Superior temporal gyrus (tissue), 1 donor: ENCODE measurements around the gene TGM3.

Experiments
- DNase-seq: peaks from one replicate; pipeline ENCODE4 v3.0.0-alpha.2; 2016; ENCODE audit errors: extremely low spot score

TGM3 gene

GRCh38 chr20:2338411-2339066, 42.7 kb downstream of the TGM3 start:
- DNase-seq, result no peak

DNA sequence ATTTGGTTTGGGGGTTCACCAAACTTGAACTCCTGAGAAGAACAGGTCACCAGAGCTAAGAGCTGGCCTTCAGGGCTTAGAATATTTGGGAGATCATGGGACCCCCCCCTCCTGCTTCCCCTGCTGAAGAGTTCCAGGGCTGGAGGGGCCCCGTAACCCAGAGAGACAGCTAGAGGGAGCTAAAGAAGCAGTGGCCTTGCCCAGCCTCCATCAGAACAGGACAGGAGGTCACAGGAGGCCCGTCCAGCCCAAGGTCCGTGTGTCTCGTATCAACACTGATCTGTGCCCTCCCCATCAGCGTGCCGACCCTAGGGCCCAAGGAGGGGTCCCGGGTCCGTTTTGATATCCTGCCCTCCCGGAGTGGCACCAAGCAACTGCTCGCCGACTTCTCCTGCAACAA, 44.3 kb downstream of the TGM3 start:
- no peak for DNase-seq

DNA sequence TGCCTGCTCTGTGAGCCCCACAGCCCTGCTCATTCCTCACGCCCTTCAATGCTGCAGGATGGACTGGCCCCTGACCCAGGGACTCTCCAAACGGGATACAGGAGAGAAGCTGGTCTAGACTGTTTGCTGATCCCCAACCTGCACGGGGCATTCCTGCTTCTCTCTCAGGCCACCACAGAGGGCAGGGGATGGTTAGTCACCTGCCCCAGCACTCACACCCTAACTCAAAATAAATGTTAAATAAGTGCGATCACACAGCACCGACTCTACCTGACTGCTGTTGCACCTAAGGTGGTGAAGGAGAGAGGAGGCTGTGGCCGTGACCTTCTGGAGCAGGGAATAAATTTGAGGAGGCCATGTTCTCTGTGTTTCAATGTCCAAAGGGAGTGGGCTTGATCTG, 45.0 kb downstream of the TGM3 start:
- no peak for DNase-seq

- DNase-seq, result no peak
Measured at GRCh38 chr20:2341336-2341735, 45.5 kb downstream of the TGM3 start.

DNA sequence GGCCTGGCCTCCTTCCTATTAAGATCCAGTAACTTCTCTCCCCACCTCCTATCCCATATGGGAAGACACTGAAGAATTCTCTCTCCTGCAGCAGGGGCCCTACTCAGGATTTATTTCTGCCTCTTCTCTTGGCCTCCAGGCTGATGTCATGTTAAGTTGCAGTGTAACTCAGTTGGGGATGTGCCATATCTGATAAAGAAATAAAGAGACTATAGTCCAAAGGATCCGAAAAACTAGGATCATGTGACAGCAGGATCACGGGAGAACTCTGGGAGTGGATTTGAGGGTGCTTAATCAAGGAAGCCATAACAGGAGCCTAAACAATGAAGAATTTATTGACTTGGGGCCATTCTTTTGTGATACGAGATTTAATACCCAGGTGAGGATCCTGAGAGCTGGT, 46.4 kb downstream of the TGM3 start:
- DNase-seq, result no peak

- DNase-seq, result no peak
Measured at GRCh38 chr20:2346188-2346587, 50.4 kb downstream of the TGM3 start.

- DNase-seq, result no peak
Measured at GRCh38 chr20:2348336-2348735, 52.5 kb downstream of the TGM3 start.

GRCh38 chr20:2349801-2350200, 54.0 kb downstream of the TGM3 start:
- no peak for DNase-seq

GRCh38 chr20:2350606-2351005, 54.8 kb downstream of the TGM3 start:
- no peak for DNase-seq

DNA sequence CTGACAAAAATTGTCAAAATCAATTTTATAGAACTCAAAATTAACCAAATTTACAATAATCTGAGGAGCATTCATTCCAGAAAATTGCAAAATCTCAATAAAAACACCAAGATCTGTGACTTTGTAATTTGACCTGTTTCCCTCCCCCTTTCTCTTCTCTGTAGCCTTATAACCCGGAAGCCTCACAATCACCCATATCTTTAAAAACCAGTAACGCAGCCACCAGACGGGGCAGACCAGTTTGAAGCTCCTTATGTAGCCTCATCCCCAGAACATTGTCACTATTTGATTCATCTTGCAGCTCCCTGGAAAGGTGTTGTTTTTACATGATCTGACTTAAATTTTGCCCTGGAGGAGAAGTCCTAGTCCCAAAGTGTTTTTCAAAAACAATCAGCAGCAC, 57.4 kb downstream of the TGM3 start:
- DNase-seq, result no peak

DNA sequence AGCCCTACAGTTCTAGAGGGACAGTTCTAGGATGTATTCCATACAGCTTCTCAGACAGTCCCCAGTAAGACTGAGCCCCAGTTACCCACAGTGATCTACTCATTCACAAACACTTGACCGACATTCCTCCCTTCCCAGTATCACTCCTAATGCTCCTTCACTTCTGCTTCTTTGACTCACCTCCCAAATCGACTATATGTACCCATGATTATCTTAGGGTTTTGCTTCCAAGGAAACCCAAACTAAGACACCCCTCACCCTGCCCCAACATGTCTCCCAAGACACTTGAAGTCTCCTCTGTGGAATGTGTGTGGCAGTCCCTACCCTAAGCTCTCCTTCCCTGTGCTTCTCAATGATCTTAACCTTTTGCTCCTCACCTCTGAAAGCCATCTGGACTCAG, 61.3 kb downstream of the TGM3 start:
- no peak for DNase-seq

- no peak for DNase-seq
Measured at GRCh38 chr20:2358006-2358405, 62.2 kb downstream of the TGM3 start.

DNA sequence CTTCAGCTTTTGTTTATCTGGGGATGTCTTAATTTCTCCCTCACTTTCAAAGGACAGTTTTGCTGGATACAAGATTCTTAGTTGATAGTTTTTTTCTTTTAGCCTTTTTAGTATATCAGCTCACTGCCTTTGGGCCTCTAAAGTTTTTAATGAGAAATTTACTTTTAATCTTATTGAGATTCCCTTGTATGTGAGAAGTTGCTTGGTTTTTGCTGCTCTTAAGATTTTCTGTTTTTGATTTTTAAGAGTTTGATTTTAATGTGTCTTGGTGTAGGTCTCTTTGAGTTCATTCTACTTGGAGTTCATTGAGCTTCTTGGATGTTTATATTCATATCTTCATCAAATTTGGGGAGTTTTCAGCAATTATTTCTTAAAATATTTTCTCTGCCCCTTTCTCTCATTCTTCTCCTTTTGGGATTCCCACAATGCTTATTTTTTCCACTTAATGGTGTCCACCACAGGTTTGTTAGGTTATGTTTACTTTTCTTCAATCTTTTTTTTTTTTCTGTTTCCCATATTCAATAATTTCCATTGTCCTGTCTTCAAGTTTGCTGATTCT, 65.3 kb downstream of the TGM3 start:
- no peak for DNase-seq

- no peak for DNase-seq
Measured at GRCh38 chr20:2363187-2363586, 67.4 kb downstream of the TGM3 start.

DNA sequence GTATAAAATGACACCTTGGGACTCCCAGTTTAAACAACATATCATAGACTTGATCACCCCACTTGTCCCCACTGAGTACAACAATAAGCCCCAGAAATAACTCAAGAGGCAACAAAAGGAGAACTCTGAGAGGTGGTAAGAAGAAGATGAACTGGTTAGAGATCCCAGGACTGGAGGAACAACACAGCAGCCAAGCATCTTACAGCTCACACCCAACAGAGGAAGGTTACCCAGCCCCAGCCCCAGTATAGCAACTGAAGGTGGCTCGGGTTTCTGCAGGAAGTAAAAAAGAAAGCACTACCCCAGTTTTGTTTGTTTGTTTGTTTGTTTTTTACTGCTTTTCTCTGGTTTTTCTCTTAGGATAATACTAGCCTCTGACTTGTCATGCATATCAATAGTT, 67.8 kb downstream of the TGM3 start:
- DNase-seq, result no peak

GRCh38 chr20:2364044-2364443, 68.2 kb downstream of the TGM3 start:
- no peak for DNase-seq

GRCh38 chr20:2365091-2365490, 69.3 kb downstream of the TGM3 start:
- DNase-seq, result no peak

GRCh38 chr20:2365666-2366065, 69.9 kb downstream of the TGM3 start:
- no peak for DNase-seq

- DNase-seq, result no peak
Measured at GRCh38 chr20:2368621-2369020, 72.8 kb downstream of the TGM3 start.

GRCh38 chr20:2373098-2373497, 77.3 kb downstream of the TGM3 start:
- no peak for DNase-seq

DNA sequence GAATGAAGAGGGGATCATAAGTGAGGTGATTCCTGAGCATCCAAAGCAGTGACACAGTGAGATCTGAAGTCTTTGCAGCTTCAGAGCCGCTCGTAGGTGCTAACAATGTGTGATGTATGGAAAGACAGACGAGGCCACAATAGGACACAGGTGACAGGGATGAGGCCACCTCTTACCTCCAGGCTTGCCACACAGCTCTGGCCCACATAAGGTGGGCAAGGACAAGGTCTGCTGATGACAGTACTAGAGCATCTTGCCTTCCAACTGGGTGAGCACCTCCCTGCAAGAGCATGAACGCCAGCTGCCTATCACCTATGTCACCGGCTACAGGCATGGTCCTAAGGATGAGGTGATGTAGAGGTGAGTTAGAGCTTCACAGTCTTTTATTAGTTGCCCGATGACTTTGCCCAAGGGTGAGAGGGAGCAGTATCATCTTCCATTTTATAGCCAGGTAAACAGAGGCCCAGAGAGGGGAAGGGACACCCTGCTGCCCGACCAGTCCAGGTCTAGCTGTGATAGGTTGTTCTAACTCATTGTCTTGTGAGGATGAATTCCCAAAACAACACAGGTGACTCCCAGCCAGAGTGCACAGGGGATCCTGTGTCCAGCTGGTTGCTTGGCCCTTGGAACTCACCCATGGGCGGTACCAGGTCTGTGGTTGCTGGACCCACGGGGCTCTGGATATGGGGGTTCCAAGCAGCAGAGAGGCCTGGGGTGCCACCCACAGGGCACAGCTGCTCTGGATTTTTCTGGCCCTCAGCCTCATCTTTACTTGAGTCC, 78.7 kb downstream of the TGM3 start:
- no peak for DNase-seq

GRCh38 chr20:2378893-2379292, 83.1 kb downstream of the TGM3 start:
- no peak for DNase-seq

GRCh38 chr20:2379511-2380229, 83.9 kb downstream of the TGM3 start:
- no peak for DNase-seq
